PC-9 (cell line): ENCODE data around the gene FAM117B. TPM values are rescaled to one million over a fixed set of nuclear protein-coding genes. Genes with fewer than 3 reads are reported as not detected.
A peak's percentile ranks its signal among the peaks of the same experiment; 100 is the strongest.

Source experiments
- BruUV-seq: library from RNA; stranded (reverse); fragments of 400-500 nt; replicated peaks from 2 replicates; lab custom pipeline; 2021; lab: Mats Ljungman, UMichigan
- CTCF ChIA-PET: fragments of 300-600 bp; sonication (Branson Sonifier 250); formaldehyde crosslinking; loops from one replicate; lab custom pipeline; 2022; ENCODE audit warnings: antibody characterized with exemption; lab: Charles Lee
- POLR2A ChIA-PET: fragments of 300-600 bp; sonication (Branson Sonifier 250); formaldehyde crosslinking; loops from one replicate; lab custom pipeline; 2022; ENCODE audit warnings: antibody characterized with exemption; ENCODE audit not compliant: unreplicated experiment; lab: Charles Lee
- DNase-seq, 2 experiments: peaks; one replicate each; pipeline versions ENCODE4 v3.0.0 to v3.0.0-alpha.2; 2015 to 2022; ENCODE audit warnings: mixed read lengths in 1 of 2
- H2AFZ ChIP-seq: fragments of 200-600 bp; sonication (generic); 2 replicates; pipeline ENCODE4 v1.8.1; 2017; ENCODE audit warnings: antibody characterized with exemption
- H3F3A ChIP-seq: fragments of 200-600 bp; sonication (generic); 2 replicates; pipeline ENCODE4 v1.8.1; 2017; ENCODE audit warnings: antibody characterized with exemption, mild to moderate bottlenecking, low read depth; ENCODE audit not compliant: insufficient read depth
- H3K27ac ChIP-seq: fragments of 200-600 bp; sonication (generic); 2 replicates; pipeline ENCODE4 v1.6.1; 2016; ENCODE audit warnings: mixed run types
- H3K27me3 ChIP-seq: fragments of 200-600 bp; sonication (generic); 2 replicates; pipeline ENCODE4 v1.6.1; 2016; ENCODE audit warnings: low read depth, mixed run types; ENCODE audit not compliant: insufficient read depth
- H3K36me3 ChIP-seq: fragments of 200-600 bp; sonication (generic); 2 replicates; pipeline ENCODE4 v1.6.1; 2016; ENCODE audit warnings: low read depth, mixed run types
- H3K4me1 ChIP-seq: fragments of 200-600 bp; sonication (generic); replicated peaks from 2 replicates; pipeline ENCODE4 v1.6.1; 2016; ENCODE audit warnings: mixed run types; ENCODE audit not compliant: insufficient read depth
- H3K4me2 ChIP-seq: fragments of 200-600 bp; sonication (generic); 2 replicates; pipeline ENCODE4 v1.6.1; 2017; ENCODE audit warnings: mixed run types
- H3K4me3 ChIP-seq: fragments of 200-600 bp; sonication (generic); 2 replicates; pipeline ENCODE4 v1.6.1; 2016; ENCODE audit warnings: mixed run types
- H3K79me2 ChIP-seq: fragments of 200-600 bp; sonication (generic); 2 replicates; pipeline ENCODE4 v1.6.1; 2017; ENCODE audit warnings: low read depth, mixed run types
- H3K9me2 ChIP-seq: fragments of 200-600 bp; sonication (generic); 2 replicates; pipeline ENCODE4 v1.8.1; 2017; ENCODE audit warnings: mild to moderate bottlenecking; ENCODE audit not compliant: insufficient read depth
- H3K9me3 ChIP-seq: fragments of 200-600 bp; sonication (generic); 2 replicates; pipeline ENCODE4 v1.8.1; 2016; ENCODE audit warnings: low read depth; ENCODE audit not compliant: insufficient read depth
- H4K20me1 ChIP-seq: fragments of 200-600 bp; sonication (generic); 2 replicates; pipeline ENCODE4 v1.8.1; 2017; ENCODE audit not compliant: insufficient read depth
- EZH2 ChIP-seq: fragments of 200-600 bp; sonication (generic); IDR thresholded peaks from 2 replicates; pipeline ENCODE4 v1.8.0; 2017; ENCODE audit warnings: antibody characterized with exemption, low read depth
- intact Hi-C: fragments of 100-400 bp; cut with micrococcal nuclease; formaldehyde crosslinking; loops from one replicate; pipeline ENCODE4 v1.10.0; 2022; ENCODE audit not compliant: unreplicated experiment
- total RNA-seq: library from RNA; stranded (reverse); gene quantifications from 2 replicates; pipeline ENCODE4 v1.2.3, GENCODE V29; 2021
- TF ChIP-seq, protein P1 (sequence below): fragments of 200-600 bp; sonication (generic); conservative IDR thresholded peaks from 2 replicates; pipeline ENCODE4 v1.6.1; 2017; ENCODE audit warnings: mixed run types, antibody characterized with exemption, mild to moderate bottlenecking, moderate library complexity

FAM117B gene
- total RNA-seq, 1 experiment from 2014 or later: 8.2 TPM

DNA sequence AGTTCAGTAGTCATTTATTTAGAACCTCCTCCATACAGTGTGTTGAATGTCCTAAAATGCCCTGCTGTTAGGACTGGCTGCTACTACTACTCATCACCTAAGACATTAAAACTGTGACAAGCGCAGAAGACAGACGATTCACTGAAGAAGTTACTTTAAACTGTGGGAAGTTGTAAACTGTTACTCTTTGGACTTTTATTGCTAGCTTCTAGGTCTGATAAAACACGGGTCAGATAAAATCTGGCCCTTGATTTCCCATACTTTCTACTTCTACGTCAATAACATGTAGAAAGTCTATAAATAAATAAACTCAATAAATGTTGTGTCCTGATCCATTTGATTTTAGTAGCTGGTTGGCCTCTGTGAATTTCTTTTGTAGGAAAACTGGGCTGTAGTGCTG, 123.4 kb downstream of the FAM117B start:
- Histone ChIP-seq H3K79me2 (no peaks in the 10 kb centered on the region), H2AFZ (no peak overlapping the region), H3K4me2 (no peak overlapping the region), H3K9me2 (no peaks in the 10 kb centered on the region), H3K27ac (no peak overlapping the region), H3K9me3 (no peaks in the 10 kb centered on the region), H3K4me1 (no peaks in the 10 kb centered on the region), H3K27me3 (no peaks in the 10 kb centered on the region), H3K4me3 (no peak overlapping the region), H3F3A (no peaks in the 10 kb centered on the region), H4K20me1 (no peaks in the 10 kb centered on the region), H3K36me3 (no peaks in the 10 kb centered on the region)
- BruUV-seq: no TSS peak
- intact Hi-C loops: no loop called here
- TF ChIP-seq EZH2: no peak
- TF ChIP-seq, protein P1, sequence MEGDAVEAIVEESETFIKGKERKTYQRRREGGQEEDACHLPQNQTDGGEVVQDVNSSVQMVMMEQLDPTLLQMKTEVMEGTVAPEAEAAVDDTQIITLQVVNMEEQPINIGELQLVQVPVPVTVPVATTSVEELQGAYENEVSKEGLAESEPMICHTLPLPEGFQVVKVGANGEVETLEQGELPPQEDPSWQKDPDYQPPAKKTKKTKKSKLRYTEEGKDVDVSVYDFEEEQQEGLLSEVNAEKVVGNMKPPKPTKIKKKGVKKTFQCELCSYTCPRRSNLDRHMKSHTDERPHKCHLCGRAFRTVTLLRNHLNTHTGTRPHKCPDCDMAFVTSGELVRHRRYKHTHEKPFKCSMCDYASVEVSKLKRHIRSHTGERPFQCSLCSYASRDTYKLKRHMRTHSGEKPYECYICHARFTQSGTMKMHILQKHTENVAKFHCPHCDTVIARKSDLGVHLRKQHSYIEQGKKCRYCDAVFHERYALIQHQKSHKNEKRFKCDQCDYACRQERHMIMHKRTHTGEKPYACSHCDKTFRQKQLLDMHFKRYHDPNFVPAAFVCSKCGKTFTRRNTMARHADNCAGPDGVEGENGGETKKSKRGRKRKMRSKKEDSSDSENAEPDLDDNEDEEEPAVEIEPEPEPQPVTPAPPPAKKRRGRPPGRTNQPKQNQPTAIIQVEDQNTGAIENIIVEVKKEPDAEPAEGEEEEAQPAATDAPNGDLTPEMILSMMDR: no peak
- ChIA-PET CTCF (no interaction called here), POLR2A (interaction anchor here (0.6 kb wide), 1 partner anchor 36 kb away, joined by 38 read pairs; no protein-coding TSS in a partner anchor)
- DNase-seq: no peak

- no peak overlapping the region for H3K4me3 ChIP-seq
- H4K20me1 ChIP-seq: no peaks in the 10 kb centered on the region
- no peak overlapping the region for H3K27ac ChIP-seq
- no peak for DNase-seq
- no peaks in the 10 kb centered on the region for H3F3A ChIP-seq
- BruUV-seq: no TSS peak
- POLR2A ChIA-PET: no interaction called here
- H3K9me2 ChIP-seq: no peaks in the 10 kb centered on the region
- no peak overlapping the region for H3K4me2 ChIP-seq
- intact Hi-C loops: no loop called here
- no peaks in the 10 kb centered on the region for H3K4me1 ChIP-seq
- no peaks in the 10 kb centered on the region for H3K79me2 ChIP-seq
- H3K9me3 ChIP-seq: no peaks in the 10 kb centered on the region
- H3K36me3 ChIP-seq: no peaks in the 10 kb centered on the region
- no peak overlapping the region for H2AFZ ChIP-seq
- no peaks in the 10 kb centered on the region for H3K27me3 ChIP-seq
- CTCF ChIA-PET: no interaction called here
- TF ChIP-seq, protein P1: no peak
- no peak for TF ChIP-seq EZH2
These were observed 123.8 kb downstream of the FAM117B start for GRCh38 chr2:202758604-202759003.

DNA sequence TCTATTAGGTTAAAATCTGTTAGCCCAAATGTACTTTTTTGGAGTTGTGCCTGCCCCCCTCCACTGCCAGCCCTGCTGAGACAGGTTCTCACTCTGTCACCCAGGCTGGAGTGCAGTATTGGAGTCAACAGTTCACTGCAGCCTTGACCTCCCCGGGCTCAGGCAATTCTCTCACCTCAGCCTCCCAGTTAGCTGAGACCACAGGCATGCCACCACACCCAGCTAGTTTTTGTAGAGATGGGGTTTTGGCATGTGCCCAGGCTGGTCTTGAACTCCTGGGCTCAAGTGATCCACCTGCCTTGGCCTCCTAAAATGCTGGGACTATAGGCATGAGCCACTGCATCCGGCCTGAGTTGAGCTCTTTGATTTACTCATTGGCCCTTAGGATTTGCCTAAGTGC, 126.1 kb downstream of the FAM117B start:
- Histone ChIP-seq H3K27ac (no peak overlapping the region), H3K4me1 (no peaks in the 10 kb centered on the region), H3K79me2 (no peaks in the 10 kb centered on the region), H3F3A (no peaks in the 10 kb centered on the region), H3K9me2 (no peaks in the 10 kb centered on the region), H2AFZ (no peak overlapping the region), H3K27me3 (no peaks in the 10 kb centered on the region), H3K4me3 (no peak overlapping the region), H3K36me3 (no peaks in the 10 kb centered on the region), H4K20me1 (no peaks in the 10 kb centered on the region), H3K4me2 (no peak overlapping the region), H3K9me3 (no peaks in the 10 kb centered on the region)
- CTCF ChIA-PET: no interaction called here
- no TSS peak for BruUV-seq
- POLR2A ChIA-PET: interaction anchor here (0.6 kb wide), 1 partner anchor 90 kb away, joined by 3 read pairs; no protein-coding TSS in a partner anchor
- TF ChIP-seq, protein P1: no peak
- no peak for TF ChIP-seq EZH2
- intact Hi-C loops: no loop called here
- DNase-seq: peak in 1 of 2 experiments; percentile 3
